AML-193 (cell line): ENCODE results near the gene TMEM120B.
"Not testable (repeated sequence)": the region's sequence is repeated elsewhere in the genome, so short reads cannot be mapped to it uniquely, and the experiment has no call there.

Experiments used
- DNase-seq, 2 experiments: peaks; one replicate each; lab custom pipeline; 2025; lab: John Stamatoyannopoulos, UW

The TMEM120B gene

DNA sequence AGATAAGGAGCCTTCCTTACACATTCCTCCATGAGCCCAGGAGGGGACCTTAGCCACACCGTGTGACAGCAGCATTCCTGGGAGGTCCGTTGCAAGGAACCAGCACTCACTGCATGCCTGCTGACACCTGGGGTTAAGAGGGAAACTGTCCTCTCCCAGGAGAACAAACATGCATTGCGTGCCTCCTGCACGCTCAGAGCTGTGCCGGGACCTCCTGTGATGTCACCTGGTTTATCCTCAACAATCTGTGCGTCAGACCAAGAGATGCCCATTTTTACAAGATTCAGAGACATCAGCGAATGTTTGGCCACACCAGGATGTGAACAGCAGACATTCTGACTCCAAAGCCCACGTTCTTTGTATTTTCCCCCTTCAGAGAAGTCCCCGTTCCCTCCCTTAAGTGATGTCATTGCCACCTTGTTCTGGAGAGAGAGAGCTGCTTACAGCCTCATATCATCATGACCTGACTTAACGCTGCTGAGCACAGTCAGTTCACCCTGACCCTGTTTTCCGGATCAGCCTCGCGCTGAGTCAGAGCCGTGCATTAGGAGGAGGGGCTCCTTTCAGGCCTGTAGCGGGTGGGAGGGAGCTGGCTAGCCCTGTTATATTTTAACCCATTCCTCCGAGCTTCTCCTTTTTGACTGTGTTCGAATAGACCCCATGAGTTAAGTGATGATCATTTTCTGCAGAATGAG is 36.2 kb downstream of the TMEM120B start:
- no peak for DNase-seq

DNA sequence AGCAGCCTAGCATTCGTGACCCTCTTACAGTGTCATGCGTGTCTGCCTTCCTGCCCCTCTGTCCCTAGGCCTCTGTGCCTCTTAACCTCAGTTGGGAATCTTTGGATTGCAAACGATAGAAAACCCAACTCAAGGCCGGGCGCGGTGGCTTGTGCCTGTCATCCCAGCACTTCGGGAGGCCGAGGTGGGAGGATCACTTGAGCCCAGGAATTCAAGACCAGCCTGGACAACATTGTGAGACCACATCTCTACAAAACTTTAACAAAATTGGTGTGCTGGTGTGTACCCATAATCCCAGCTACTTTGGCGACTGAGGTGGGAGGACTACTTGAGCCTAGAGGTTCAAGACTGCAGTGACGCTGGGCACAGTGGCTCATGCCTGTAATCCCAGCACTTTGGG is 36.7 kb downstream of the TMEM120B start:
- no peak for DNase-seq

DNA sequence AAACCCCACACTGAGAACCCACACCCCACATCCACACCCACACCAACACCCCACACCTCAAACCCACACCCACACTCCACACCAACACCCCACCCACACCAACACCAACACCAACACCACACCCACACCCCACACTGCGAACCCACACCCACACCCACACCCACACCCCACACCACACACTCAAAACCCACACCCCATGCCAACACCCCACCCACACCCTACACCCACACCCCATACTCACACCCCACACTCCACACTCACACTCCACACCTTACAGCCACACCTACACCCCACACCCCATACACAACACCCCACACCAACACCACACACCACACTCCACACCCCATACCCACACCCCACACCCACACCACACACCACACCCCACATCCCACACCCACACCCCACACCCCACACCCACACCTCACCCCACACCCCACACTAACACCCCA is 38.0 kb downstream of the TMEM120B start:
- DNase-seq = no peak

DNA sequence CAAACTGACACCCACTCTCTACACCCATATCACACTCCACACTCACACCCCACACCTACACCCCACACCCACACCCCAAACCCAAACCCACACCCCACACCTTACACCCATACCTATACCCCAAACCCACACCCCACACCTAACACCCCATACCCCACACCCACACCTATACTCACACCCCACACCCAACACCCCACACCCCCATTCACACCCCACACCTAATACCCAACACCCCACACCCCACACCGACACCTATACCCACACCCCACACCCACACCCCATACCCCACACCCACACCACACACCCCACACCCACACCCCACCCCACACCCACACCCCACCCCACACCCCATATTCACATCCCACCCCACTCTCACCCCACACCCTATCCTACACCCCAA is 38.5 kb downstream of the TMEM120B start:
- no peak for DNase-seq

DNA sequence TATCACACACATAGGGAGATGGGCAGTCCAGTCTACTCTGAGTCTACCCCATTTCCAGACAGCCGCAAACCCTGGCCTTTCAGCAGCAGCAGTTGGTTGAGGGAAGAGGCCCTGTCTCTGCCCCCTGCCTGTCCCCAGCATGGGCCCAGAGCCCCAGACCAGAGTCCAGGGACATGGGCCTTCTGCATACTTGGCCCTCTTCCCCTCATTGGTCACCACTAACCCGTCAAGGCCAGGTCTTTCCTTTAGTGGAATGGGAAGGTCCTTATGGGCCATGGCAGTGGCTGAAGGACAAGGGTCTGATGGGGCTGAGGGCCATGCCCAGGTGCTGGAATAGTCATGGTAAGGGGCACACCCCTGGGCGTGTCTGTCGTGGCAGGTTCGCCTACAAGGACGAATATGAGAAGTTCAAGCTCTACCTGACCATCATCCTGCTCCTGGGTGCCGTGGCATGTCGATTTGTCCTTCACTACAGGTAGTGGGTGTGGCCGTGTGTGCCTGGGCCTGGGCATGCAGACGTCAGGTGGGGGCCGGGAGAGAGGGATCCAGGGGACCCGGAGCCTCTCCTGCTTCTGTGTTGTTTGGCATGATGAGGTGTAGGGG is 39.3 kb downstream of the TMEM120B start:
- no peak for DNase-seq

DNA sequence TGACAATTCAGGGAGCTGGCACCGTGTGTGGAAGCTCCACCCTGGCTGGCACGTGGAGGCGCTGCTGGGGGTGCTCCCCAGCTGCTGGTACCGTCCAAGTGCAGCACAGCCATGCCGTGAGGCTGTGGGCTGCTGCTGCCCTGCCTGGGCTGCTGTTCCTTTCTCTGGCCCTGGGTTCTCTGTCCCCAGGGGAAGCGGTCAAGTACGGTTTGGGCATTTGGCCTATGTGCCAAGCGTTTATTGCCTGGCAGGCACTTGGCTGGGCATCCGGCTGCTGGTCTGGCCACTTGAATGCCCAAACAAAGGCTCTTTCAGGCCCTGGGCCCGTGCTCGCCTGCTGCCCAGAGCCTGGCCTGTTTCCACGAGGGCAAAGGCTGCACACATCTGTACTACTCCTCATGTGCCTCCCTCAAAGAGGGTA is 41.3 kb downstream of the TMEM120B start:
- DNase-seq = no peak

DNA sequence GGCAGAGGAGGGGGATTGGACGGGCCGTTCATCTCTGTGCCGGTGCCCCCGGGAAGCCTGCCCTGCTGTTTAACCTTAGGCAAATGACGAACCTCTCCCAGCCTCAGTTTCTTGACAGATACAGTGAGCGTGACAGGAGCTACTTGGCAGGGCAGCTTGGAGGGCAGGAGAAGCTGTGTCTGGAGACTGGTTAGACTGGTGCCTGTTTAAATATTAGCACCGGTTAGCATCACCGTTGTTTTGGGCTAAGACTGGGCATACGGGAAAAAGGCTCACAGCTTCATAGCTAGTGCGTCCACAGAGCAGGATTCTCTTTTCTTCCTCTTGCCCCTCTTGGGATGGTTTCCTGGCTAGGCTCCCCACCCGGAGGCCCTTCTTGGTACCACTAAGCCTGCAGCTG is 42.3 kb downstream of the TMEM120B start:
- no peak for DNase-seq

DNA sequence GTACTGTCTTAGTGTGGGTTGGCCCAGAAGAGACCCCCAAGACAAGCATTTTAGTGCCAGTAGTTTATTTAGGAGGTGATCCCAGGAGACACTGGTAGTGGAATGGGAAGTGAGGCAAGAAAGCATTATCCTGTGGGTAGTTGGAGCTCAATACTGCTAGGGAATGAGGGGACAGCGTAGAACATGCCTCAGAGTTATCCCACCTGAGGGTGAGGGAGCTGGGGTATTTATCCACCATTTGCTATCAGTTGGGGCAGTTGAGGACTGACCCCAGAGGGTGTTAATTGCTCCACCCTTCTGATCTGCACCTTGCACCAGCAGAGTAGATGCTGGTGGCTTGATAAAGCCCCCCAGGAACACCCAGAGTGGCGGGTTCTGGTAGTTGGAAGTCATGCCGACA is 43.0 kb downstream of the TMEM120B start:
- no peak for DNase-seq

DNA sequence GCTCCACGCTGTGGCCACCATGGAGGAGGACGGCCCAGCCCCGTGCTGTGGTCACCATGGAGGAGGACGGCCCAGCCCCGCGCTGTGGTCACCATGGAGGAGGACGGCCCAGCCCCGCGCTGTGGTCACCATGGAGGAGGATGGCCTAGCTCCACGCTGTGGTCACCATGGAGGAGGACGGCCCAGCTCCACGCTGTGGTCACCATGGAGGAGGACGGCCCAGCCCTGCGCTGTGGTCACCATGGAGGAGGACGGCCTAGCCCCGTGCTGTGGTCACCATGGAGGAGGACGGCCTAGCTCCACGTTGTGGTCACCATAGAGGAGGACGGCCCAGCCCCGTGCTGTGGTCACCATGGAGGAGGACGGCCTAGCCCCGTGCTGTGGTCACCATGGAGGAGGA is 46.0 kb downstream of the TMEM120B start:
- not testable (repeated sequence) for DNase-seq

DNA sequence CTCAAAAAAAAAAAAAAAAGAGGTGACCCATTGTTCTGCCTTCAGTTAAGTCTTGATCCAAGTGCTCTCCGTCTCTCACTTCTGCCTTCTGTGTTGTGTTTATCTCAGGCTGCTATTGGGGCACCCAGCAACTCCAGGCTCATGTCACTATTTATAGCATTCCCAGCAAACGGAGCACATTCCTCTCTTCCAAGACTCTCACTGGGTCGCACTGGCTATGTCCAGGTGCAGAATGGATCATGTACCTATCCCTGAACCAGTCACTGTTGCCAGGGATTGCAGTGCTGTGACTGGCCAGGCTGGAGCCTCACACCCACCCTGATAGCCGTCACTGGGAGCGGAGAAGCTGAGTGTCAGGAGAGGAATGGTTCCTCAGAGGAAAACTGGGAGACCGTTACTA is 49.7 kb downstream of the TMEM120B start:
- no peak for DNase-seq

DNA sequence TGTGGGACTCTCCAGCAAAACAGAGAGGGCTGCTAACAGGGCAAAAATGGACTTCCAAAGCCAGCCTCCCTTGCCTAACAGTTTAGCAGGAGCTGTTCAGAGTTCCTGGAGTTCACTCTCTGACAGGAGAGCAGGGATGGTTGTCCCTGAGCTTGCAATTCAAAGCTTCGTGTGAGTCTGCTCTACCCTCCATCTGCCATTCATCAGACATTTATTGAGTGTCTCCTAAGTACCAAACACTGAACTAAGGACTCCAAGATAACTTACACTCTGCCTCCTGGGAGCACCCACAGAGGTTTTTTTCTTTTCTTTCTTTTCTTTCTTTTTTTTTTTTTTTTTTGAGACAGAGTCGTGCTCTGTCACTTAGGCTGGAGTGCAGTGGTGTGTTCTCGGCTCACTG is 52.3 kb downstream of the TMEM120B start:
- DNase-seq = no peak

DNA sequence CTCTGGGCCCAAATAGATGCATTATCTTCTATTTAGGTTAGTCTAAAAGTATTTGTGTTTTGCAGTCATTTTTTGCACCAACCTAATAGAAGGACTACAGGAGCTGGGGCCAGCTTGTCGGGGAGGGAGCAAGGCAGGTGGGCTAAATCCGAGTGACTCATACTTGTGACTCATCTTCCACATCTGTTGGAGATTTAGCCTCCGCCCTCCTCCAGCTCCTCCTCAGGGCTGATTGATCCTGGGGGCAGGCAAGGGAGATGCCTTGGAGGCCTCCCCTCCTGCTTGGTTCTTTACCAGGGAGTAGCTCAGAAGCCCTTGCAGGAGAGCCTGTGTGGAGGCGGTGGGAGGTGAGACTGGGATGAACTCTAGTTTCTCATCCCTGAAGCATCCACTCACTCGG is 53.0 kb downstream of the TMEM120B start:
- DNase-seq = no peak

DNA sequence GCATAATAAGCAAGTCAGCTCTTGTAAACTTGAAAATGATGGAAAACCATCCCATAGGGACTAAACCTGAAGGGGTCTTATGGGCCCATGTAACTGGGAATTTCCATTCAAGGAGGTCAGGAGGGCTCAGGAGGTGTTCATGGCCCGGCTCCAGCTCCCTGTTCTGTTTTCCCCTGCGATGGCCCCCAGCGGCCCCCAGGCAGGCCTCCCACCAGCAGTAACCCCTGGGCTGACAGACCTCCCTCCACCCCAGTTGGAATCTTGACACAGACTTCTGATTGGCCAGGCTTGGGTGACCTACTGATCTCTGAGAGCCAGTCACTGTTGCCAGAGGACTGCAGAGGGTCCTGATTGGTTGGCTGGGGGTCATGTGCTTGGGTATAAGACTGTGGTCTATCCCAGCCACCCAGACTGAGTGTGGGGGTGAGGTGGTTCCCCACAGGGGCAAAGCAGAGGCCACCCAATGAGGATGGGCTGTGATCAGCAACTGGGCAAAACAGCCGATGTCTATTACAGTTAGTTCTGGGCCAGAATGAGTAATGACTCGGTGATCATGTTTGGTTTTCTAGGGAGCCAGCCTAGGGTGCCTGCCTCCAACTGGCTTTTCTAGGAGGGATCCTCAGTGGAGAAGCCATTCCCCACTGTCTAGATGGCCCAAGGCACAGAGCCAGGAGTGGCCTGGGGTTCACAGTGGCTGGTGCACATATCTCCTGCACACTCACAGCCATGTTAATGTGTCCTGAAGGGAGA is 53.9 kb downstream of the TMEM120B start:
- no peak for DNase-seq

DNA sequence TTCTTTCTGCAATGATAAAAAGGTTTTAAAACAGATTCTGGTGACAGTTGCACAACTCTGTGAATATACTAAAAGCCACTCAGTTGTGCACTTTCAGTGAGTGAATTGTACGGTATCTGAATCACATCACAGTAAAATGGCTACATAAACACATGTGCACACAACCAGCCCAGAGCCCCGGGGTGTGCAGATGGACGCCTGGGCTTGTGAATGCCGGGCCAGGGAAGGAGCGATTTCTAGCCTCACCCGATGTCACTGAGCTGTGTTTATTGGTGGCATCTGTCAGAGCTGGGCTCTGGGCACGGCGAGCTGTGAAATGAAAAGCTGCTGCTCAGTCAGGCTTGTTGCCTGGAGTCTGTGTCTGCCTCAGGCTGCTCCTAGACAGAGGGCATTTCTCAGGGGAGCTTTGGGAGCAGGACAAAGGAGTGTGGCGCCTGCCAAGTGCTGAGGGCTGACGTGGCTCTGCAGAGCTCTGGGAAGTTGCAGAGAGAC is 55.0 kb downstream of the TMEM120B start:
- no peak for DNase-seq

DNA sequence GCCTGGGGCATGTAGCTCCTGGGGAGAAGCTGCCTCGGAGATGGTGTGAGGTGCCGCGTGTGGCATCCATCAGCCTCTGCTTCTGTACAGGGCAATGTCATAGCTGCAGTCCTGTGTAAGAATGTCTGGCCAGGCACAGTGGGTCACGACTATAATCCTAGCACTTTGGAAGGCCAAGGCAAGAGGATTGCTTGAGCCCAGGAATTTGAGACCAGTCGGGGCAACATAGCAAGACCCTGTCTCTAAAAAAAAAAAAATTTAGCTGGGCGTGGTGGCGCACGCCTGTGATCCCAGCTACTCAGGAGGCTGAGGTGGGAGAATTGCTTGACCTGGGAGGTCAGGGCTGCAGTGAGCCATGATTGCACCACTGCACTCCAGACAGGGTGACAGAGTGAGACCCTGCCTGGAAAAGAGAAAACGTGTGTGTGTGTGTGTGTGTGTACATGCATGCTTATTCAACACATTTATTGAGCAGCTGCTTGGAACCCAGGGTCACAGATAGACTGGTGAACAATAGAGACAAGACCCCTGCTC is 56.8 kb downstream of the TMEM120B start:
- DNase-seq = no peak

DNA sequence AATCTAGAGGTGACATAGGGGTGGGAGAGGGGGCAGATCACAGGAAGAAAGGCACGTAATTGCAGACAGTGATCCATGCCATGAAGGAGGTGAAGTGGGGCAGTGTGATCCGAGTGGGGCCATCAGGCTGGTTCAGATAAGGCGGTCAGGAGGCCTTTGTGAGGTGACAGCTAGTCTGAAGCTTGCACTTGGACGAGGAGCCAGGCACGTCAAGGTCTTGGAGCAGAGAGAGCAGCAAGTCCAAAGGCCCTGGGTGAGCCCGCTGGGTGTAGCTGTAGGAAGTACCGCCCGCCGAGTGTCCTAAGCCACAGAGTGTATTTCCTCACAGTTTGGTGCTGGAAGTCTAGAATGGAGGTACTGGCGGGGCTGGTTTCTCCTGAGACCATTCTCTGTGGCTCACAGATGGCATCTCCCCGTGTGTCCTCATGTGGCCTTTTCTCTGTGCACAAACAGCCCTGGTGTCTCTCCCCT is 57.3 kb downstream of the TMEM120B start:
- DNase-seq = no peak

DNA sequence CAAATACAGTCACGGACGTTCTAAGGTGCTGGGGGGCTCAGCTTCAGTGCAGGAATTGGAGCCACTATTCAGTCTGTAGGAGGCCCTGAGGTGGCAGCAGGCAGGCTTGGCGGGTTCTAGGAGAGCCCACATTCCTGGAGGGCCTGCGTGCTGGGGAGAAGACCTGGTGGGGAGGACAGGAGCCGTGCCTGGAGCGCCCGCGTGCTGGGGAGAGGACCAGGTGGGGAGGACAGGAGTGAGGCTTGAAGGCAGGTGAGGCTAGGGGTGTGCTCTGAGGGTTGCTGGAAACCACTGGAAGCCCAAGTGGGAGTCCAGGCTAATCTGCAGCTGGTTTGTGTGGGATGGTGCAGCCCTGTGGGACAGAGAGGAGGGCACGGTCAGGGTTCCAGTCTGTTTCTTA is 57.8 kb downstream of the TMEM120B start:
- DNase-seq = no peak

DNA sequence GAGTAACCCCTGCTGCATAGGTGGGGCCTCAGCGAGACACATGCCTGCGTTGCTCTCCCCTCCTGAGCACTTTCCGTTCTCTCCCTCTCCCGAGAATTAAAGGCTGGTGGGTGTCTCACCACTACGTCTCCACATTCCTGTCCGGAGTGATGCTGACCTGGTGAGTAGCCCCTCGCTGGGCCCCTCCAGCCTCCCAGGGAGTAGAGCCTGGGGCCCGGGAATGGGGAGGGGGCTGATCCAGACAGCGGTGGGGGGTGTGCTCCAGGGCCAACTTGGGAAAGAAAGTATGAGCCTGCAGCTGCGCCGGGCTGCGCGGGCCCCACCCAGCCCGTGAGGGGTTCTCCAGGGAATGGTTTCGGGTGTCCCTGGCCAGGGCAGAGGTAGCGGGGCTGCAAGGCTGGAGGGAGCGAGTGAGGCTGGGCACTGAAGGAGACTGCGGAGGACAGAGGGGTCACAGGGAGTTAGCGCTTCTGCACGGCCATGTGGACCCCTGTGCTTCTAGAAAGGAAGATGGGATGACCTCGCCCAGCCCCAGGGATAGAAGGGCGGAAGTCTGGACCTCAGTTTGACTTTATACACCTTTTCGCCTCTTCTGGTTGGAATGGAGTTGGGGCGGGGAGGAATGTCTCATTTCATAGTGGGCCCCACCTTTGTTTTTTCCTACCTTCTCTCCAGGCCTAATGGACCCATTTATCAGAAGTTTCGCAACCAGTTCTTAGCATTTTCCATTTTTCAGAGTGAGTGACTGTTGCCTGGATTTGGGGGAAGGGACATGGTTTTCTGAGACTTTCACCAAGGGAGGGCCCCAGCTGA is 58.5 kb downstream of the TMEM120B start:
- DNase-seq = no peak

DNA sequence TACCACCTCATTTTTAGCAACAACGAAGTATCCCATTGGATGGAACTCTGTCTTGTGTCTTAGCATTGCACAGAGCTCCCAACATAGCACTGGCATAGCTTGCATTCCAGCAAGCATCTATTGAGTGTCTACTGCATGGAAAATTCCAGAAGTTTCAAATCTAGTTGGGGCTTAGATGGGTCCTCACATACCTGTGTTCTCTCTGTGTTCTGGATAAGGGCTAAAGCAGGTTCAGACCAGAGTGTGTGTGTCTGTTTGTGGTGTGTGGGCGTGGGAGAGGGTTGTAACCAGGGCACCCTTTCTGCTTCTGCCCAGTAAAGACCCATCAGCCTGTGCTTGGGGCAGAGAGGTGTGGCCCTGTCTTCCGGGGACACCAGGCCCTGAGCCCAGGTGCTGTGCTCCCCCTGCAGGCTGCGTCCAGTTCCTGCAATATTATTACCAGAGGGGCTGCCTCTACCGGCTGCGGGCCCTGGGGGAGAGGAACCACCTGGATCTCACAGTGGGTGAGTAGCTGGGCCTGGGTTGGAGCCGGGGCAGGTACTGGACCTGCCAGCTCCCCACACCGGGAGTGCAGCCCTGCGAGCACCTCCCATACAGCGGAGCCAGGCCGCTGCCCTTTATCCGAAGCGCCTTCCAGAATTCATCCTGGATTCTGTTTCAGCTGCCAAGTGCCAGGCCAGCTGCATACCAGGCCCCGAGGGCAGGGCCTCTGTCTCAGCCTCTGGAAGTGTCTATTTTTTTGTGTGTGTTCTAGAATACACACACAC is 60.6 kb downstream of the TMEM120B start:
- peak; percentile 69 to 77 for DNase-seq

DNA sequence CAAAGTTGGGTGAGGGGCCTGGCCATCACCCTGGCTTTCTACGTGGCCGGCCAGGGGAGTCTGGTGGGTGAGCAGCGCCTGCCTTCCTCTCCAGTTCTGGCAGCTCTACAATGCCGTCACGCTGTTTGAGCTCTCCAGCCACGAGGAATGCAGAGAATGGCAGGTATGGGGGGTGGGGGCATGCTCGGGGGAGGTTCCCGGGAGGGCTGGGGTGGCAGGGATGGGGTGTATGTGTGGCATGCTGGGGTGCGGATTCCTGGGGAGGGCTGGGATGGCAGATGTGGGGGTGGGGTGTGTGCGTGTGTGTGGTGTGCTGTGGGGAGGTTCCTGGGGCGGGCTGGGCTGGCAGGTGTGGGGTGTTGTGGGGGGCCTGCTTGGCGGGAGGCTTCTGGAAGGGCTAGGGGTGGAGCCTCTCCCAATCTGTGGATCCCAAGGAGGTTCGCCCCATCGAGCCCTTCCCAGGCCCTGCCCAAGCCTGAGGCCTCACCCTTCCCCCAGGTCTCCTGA is 62.5 kb downstream of the TMEM120B start:
- DNase-seq = no peak

DNA sequence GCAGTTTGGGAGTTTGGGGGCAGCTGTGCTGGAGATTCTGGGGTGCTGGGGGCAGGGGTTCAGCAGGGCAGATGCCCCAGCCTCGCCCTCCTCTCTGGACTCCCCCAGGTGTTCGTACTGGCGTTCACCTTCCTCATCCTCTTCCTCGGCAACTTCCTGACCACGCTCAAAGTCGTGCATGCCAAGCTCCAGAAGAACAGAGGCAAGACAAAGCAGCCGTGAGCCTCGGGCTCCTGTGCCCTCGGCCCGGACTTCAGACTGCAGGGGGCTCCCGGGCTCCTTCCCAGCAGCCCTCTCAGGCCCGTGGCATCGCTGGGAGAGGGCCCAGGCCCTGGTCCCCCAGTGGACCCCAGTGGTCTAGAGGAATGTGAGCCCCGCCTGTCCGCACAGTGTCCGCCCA is 62.9 kb downstream of the TMEM120B start:
- no peak for DNase-seq
